ENCODE results near the gene ENTPD7. TPM values are rescaled to one million over a fixed set of nuclear protein-coding genes. Genes with fewer than 3 reads are reported as not detected.

The ENTPD7 gene
- total and polyA plus RNA-seq, 2 experiments from 2014 or later = 18.6 to 53.3 TPM

DNA sequence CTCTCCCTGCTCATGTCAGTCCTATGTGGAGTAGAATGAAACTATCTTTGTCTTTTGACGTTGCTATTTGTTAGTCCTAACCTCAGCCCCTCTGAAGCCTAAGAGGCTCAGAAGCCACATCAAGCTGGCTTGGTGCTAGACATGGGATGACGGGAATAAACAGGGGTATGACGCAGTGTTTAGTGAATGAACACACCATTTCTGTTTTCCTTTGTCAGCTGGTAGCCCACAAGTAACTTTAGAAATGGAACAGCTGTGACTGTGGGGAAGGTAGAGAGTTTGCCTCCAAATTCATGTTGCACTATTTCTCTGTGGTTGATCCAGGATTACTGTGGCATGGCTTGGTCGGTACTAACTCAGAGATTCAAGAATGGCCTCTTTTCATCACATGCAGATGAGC, 41.3 kb downstream of the ENTPD7 start:
- H3K36me3 ChIP-seq (replicated peaks; ENCODE audit: insufficient read depth, low read depth) = no peaks in the 10 kb centered on the region
- H3K4me3 ChIP-seq = no peak overlapping the region
- no peak overlapping the region for H2AFZ ChIP-seq
- H3K79me2 ChIP-seq = no peaks in the 10 kb centered on the region
- H4K20me1 ChIP-seq (ENCODE audit: insufficient read depth, poor library complexity, severe bottlenecking) = no peaks in the 10 kb centered on the region
- WGBS (ENCODE audit: low lambda C conversion rate, missing lambda C conversion rate) = 95% methylated on average over 4 of the region's 4 CpGs
- TF ChIP-seq EZH2 (IDR thresholded peaks at IDR 0.05; ENCODE audit: borderline replicate concordance) = no peak
- TF ChIP-seq, protein P1, sequence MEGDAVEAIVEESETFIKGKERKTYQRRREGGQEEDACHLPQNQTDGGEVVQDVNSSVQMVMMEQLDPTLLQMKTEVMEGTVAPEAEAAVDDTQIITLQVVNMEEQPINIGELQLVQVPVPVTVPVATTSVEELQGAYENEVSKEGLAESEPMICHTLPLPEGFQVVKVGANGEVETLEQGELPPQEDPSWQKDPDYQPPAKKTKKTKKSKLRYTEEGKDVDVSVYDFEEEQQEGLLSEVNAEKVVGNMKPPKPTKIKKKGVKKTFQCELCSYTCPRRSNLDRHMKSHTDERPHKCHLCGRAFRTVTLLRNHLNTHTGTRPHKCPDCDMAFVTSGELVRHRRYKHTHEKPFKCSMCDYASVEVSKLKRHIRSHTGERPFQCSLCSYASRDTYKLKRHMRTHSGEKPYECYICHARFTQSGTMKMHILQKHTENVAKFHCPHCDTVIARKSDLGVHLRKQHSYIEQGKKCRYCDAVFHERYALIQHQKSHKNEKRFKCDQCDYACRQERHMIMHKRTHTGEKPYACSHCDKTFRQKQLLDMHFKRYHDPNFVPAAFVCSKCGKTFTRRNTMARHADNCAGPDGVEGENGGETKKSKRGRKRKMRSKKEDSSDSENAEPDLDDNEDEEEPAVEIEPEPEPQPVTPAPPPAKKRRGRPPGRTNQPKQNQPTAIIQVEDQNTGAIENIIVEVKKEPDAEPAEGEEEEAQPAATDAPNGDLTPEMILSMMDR (IDR thresholded peaks at IDR 0.05; ENCODE audit: poor library complexity) = no peak
- TF ChIP-seq EZH2phosphoT487 (IDR thresholded peaks at IDR 0.05; ENCODE audit: low read depth, severe bottlenecking, unreplicated experiment) = no peak
- H3K27me3 ChIP-seq = no peaks in the 10 kb centered on the region
- no peak for DNase-seq (ENCODE audit: low spot score)
- H3K9me3 ChIP-seq (ENCODE audit: low read depth) = no peaks in the 10 kb centered on the region
- H3K27ac ChIP-seq = no peak overlapping the region
- no peaks in the 10 kb centered on the region for H3K4me1 ChIP-seq (ENCODE audit: insufficient read depth)
- no peaks in the 10 kb centered on the region for H3K9me2 ChIP-seq (replicated peaks; ENCODE audit: insufficient read depth)
- H3K4me2 ChIP-seq = no peak overlapping the region

GRCh38 chr10:99708428-99709012, 49.2 kb downstream of the ENTPD7 start:
- no peaks in the 10 kb centered on the region for H3K79me2 ChIP-seq
- WGBS (ENCODE audit: low lambda C conversion rate, missing lambda C conversion rate) = 77% methylated on average over 1 of the region's 1 CpG
- H3K9me2 ChIP-seq (replicated peaks; ENCODE audit: insufficient read depth) = no peaks in the 10 kb centered on the region
- no peak overlapping the region for H2AFZ ChIP-seq
- TF ChIP-seq, protein P1 (IDR thresholded peaks at IDR 0.05; ENCODE audit: poor library complexity) = no peak
- TF ChIP-seq EZH2phosphoT487 (IDR thresholded peaks at IDR 0.05; ENCODE audit: low read depth, severe bottlenecking, unreplicated experiment) (no peak), EZH2 (IDR thresholded peaks at IDR 0.05; ENCODE audit: borderline replicate concordance) (no peak)
- no peaks in the 10 kb centered on the region for H3K4me1 ChIP-seq (ENCODE audit: insufficient read depth)
- no peaks in the 10 kb centered on the region for H3K9me3 ChIP-seq (ENCODE audit: low read depth)
- H3K4me2 ChIP-seq = no peak overlapping the region
- no peaks in the 10 kb centered on the region for H3K36me3 ChIP-seq (replicated peaks; ENCODE audit: insufficient read depth, low read depth)
- no peak overlapping the region for H3K4me3 ChIP-seq
- no peaks in the 10 kb centered on the region for H4K20me1 ChIP-seq (ENCODE audit: insufficient read depth, poor library complexity, severe bottlenecking)
- H3K27me3 ChIP-seq = no peaks in the 10 kb centered on the region
- DNase-seq (ENCODE audit: low spot score) = no peak
- H3K27ac ChIP-seq = peak overlapping the region; percentile 14

- no peak for DNase-seq (ENCODE audit: low spot score)
- Histone ChIP-seq H3K9me3 (ENCODE audit: low read depth) (no peaks in the 10 kb centered on the region), H3K27ac (no peak overlapping the region), H4K20me1 (ENCODE audit: insufficient read depth, poor library complexity, severe bottlenecking) (no peaks in the 10 kb centered on the region), H3K4me1 (ENCODE audit: insufficient read depth) (no peaks in the 10 kb centered on the region), H3K9me2 (replicated peaks; ENCODE audit: insufficient read depth) (no peaks in the 10 kb centered on the region), H3K4me3 (no peak overlapping the region), H3K4me2 (no peak overlapping the region), H3K79me2 (no peaks in the 10 kb centered on the region), H2AFZ (no peak overlapping the region), H3K27me3 (no peaks in the 10 kb centered on the region), H3K36me3 (replicated peaks; ENCODE audit: insufficient read depth, low read depth) (no peaks in the 10 kb centered on the region)
- 69% methylated on average over 4 of the region's 4 CpGs for WGBS (ENCODE audit: low lambda C conversion rate, missing lambda C conversion rate)
- TF ChIP-seq EZH2 (IDR thresholded peaks at IDR 0.05; ENCODE audit: borderline replicate concordance) = no peak
- TF ChIP-seq, protein P1 (IDR thresholded peaks at IDR 0.05; ENCODE audit: poor library complexity) = no peak
- no peak for TF ChIP-seq EZH2phosphoT487 (IDR thresholded peaks at IDR 0.05; ENCODE audit: low read depth, severe bottlenecking, unreplicated experiment)
Observed at GRCh38 chr10:99709480-99710229, 50.3 kb downstream of the ENTPD7 start.

Data from hepatocyte (in vitro differentiated cells).